ENCODE data around the gene AAR2.

DNA sequence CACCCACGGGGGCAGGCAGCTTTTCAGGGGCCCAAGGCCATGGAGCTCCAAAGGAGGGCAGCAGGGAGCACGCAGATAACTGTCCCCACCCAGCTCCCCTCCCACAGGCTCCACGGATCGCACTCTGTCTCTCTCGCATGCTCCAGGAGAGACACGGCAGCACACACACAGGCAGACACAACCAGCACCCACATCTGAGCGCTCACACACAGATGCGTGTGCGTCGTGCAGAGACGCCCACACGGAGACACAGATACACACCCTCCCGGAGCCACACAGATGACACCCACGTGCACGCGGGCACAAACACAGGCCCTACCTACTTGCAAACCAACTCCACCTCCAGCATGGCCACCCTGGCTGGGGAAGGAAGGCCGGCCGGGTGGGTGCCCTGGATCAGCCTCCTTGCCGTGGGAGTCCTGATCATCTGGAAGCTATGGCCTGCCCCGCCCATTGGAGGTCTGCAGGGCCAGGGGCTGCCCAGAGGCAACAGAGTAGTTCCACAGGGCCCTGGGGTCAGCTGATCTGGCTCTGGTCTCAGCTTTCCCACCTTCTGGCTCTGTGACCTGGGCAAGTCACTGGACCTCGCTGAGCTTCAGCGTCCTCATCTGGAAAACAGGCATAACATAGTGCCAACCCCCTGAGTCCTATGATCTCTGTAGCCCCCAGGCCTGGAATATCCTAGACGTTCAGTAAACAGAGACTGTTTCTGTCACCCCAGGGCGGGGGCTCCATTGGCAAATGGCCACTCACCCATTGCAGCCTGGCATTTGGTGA is 31.5 kb downstream of the AAR2 start:
- TF ChIP-seq CTCF (IDR thresholded peaks at IDR 0.05; ENCODE audit: low read depth, low read length) (no peak), EZH2phosphoT487 (IDR thresholded peaks at IDR 0.05; ENCODE audit: low read depth) (no peak)
